NOMO-1 (cell line): ENCODE results near the gene UTS2.
A peak's percentile ranks its signal among the peaks of the same experiment; 100 is the strongest.

Experiments
- DNase-seq, 2 experiments: peaks; one replicate each; lab custom pipeline; 2025; ENCODE audit not compliant: unreplicated experiment in 2 of 2; lab: John Stamatoyannopoulos, UW

UTS2 gene

GRCh38 chr1:7852804-7853683, at the start of gene UTS2:
Gene UTS2, minus strand, starts transcription at chr1:7853065. Its CDS starts 62 bp downstream, at chr1:7853003.
- no peak for DNase-seq

GRCh38 chr1:7899741-7900140, 46.9 kb upstream of the UTS2 start:
- peak; percentile 24 to 25 for DNase-seq

GRCh38 chr1:7898962-7899361, 46.1 kb upstream of the UTS2 start:
- no peak for DNase-seq

- DNase-seq, result no peak
These were observed 44.1 kb upstream of the UTS2 start for GRCh38 chr1:7896994-7897393.

- DNase-seq, result no peak
These were observed 40.8 kb upstream of the UTS2 start for GRCh38 chr1:7893529-7894180.

GRCh38 chr1:7891804-7892203, 38.9 kb upstream of the UTS2 start:
- no peak for DNase-seq

GRCh38 chr1:7890853-7891252, 38.0 kb upstream of the UTS2 start:
- DNase-seq, result no peak

- no peak for DNase-seq
These were observed 35.6 kb upstream of the UTS2 start for GRCh38 chr1:7888248-7889081.

GRCh38 chr1:7886405-7886745, 33.5 kb upstream of the UTS2 start:
- peak; percentile 76 to 85 for DNase-seq

GRCh38 chr1:7885513-7886404, 32.9 kb upstream of the UTS2 start:
- no peak for DNase-seq

GRCh38 chr1:7884757-7885156, 31.9 kb upstream of the UTS2 start:
- no peak for DNase-seq

GRCh38 chr1:7879228-7879627, 26.4 kb upstream of the UTS2 start:
- no peak for DNase-seq

- DNase-seq, result no peak
These were observed 25.2 kb upstream of the UTS2 start for GRCh38 chr1:7878027-7878426.

- no peak for DNase-seq
These were observed 21.2 kb upstream of the UTS2 start for GRCh38 chr1:7873801-7874795.

- no peak for DNase-seq
These were observed 18.3 kb upstream of the UTS2 start for GRCh38 chr1:7871136-7871535.

- DNase-seq, result no peak
These were observed 16.5 kb upstream of the UTS2 start for GRCh38 chr1:7869136-7869920.

GRCh38 chr1:7868070-7868780, 15.4 kb upstream of the UTS2 start:
- no peak for DNase-seq

- DNase-seq, result no peak
These were observed 13.1 kb upstream of the UTS2 start for GRCh38 chr1:7865978-7866377.
